ENCODE data around the gene CPTP. TPM values are rescaled to one million over a fixed set of nuclear protein-coding genes. Genes with fewer than 3 reads are reported as not detected.

The CPTP gene
- polyA plus RNA-seq, 1 experiment = 7.1 TPM

DNA sequence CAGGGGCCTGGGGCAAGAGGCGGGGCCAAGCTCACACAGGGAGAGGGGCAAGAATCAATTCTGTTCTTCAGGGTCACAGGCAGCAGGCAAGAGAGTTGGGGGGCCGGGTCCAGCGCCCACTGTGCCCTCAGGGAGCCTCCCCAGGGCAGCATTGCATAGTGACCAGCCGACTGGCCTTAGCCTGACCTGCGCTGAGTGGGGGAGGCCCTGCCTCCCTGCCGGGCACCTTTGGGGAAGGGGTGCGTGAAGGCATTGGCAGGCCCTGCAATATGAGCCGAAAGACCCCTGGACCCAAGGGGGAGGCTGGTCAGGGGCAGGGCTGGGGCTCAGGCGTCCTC, 32.2 kb upstream of the CPTP start:
- no peak overlapping the region for H3K27ac ChIP-seq (ENCODE audit: low read depth, low read length)
- H3K27me3 ChIP-seq (ENCODE audit: control insufficient read depth, insufficient read depth, low read length) = no peaks in the 10 kb centered on the region
- CTCF ChIA-PET = interaction anchor here (1.1 to 3.5 kb wide), 3 partner anchors 9 to 309 kb away, joined by 3 to 30 read pairs (median 3); no protein-coding TSS in a partner anchor
- H3K9me3 ChIP-seq (ENCODE audit: control insufficient read depth, insufficient read depth, low read length) = peaks cover 17% of the 10 kb centered on the region; the same call in 1 of the 2 replicates
- DNase-seq (ENCODE audit: low read depth, low spot score) = no peak
- H3K4me3 ChIP-seq (ENCODE audit: low read depth, low read length) = no peak overlapping the region
- POLR2A ChIA-PET = interaction anchor here (0.7 kb wide), 1 partner anchor 171 kb away, joined by 3 read pairs; no protein-coding TSS in a partner anchor
- TF ChIP-seq, protein P1, sequence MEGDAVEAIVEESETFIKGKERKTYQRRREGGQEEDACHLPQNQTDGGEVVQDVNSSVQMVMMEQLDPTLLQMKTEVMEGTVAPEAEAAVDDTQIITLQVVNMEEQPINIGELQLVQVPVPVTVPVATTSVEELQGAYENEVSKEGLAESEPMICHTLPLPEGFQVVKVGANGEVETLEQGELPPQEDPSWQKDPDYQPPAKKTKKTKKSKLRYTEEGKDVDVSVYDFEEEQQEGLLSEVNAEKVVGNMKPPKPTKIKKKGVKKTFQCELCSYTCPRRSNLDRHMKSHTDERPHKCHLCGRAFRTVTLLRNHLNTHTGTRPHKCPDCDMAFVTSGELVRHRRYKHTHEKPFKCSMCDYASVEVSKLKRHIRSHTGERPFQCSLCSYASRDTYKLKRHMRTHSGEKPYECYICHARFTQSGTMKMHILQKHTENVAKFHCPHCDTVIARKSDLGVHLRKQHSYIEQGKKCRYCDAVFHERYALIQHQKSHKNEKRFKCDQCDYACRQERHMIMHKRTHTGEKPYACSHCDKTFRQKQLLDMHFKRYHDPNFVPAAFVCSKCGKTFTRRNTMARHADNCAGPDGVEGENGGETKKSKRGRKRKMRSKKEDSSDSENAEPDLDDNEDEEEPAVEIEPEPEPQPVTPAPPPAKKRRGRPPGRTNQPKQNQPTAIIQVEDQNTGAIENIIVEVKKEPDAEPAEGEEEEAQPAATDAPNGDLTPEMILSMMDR (IDR thresholded peaks at IDR 0.05; ENCODE audit: low read depth, low read length) = no peak

DNA sequence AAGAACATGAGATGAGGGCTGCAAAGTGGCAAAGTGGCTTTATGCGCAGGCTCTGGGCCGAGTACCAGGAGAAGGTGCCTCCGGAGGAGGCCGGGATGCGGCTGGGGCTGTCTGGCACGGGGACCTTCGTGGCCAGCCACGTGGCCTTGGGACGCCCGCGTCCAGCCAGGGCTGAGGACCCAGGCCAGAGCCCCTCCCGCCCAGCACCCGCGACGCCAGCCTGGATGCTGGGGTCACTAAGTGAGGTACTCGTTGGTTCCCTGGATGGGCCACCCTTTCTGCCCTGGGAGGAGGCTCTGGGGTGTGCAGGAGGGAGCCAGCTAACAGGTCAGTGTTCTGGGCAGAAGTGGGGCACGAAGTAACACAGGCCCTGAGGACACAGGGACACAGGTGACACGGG, 31.8 kb upstream of the CPTP start:
- TF ChIP-seq, protein P1 (IDR thresholded peaks at IDR 0.05; ENCODE audit: low read depth, low read length) = no peak
- ChIA-PET CTCF (interaction anchor here (1.3 to 3.5 kb wide), 2 partner anchors 171 to 309 kb away, joined by 3 to 30 read pairs; no protein-coding TSS in a partner anchor), POLR2A (no interaction called here)
- Histone ChIP-seq H3K27me3 (ENCODE audit: control insufficient read depth, insufficient read depth, low read length) (no peaks in the 10 kb centered on the region), H3K27ac (ENCODE audit: low read depth, low read length) (no peak overlapping the region), H3K4me3 (ENCODE audit: low read depth, low read length) (no peak overlapping the region), H3K9me3 (ENCODE audit: control insufficient read depth, insufficient read depth, low read length) (peaks cover 13% of the 10 kb centered on the region; the same call in 1 of the 2 replicates)
- DNase-seq (ENCODE audit: low read depth, low spot score) = no peak

DNA sequence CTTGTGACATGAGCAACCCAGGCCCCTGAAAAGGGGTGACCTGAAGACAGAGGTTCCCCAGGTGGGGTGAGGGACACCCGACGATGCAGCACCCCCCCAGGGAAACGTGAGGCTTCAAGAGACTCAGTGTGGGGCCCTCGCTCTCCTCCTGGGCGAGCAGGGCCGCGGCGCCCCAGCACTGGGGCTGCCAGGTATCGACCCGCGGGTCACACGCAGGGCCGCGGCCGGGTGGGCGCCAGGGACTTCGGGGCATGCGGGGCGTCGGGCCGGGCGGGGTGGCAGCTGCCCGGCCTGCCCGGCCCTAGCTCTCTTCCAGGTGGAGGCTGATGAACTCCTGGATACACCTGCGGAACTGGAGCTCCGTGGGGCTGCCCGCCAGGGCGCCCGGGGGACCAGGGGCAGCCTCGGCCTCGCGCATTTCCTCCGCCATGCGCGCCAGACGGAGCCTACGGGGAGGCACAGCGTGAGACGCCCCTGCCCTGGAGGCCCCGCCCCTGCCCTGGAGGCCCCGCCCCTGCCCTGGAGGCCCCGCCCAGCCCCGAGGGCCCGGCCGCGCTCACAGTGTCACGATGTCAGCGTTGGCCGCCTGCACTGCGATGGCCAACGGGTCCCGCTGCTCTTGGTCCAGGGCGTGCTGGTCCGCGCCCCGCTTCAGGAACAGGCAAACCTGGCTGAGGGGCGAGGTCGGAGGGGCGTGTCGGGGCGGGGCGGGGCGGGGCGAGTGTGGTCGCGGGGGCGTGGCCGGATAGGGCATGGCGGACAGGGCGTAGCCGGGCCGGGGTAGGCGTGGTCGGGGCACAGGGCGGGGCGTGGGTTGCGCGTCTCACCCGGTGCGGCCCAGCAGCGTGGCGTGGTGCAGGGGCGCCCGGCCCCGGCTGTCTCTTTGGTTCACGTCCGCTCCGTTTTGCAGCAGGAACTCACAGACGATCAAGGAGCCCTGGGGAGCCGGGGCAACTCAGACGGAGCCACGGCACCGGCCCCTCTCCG, 31.0 kb upstream of the CPTP start:
- TF ChIP-seq, protein P1 (IDR thresholded peaks at IDR 0.05; ENCODE audit: low read depth, low read length) = no peak
- Histone ChIP-seq H3K27ac (ENCODE audit: low read depth, low read length) (no peak overlapping the region), H3K27me3 (ENCODE audit: control insufficient read depth, insufficient read depth, low read length) (no peaks in the 10 kb centered on the region), H3K9me3 (ENCODE audit: control insufficient read depth, insufficient read depth, low read length) (peaks cover 8% of the 10 kb centered on the region; the same call in 1 of the 2 replicates), H3K4me3 (ENCODE audit: low read depth, low read length) (no peak overlapping the region)
- no peak for DNase-seq (ENCODE audit: low read depth, low spot score)
- CTCF ChIA-PET = interaction anchor here (0.7 to 1.3 kb wide), 2 partner anchors 27 to 310 kb away, joined by 3 read pairs; no protein-coding TSS in a partner anchor
- POLR2A ChIA-PET = no interaction called here

DNA sequence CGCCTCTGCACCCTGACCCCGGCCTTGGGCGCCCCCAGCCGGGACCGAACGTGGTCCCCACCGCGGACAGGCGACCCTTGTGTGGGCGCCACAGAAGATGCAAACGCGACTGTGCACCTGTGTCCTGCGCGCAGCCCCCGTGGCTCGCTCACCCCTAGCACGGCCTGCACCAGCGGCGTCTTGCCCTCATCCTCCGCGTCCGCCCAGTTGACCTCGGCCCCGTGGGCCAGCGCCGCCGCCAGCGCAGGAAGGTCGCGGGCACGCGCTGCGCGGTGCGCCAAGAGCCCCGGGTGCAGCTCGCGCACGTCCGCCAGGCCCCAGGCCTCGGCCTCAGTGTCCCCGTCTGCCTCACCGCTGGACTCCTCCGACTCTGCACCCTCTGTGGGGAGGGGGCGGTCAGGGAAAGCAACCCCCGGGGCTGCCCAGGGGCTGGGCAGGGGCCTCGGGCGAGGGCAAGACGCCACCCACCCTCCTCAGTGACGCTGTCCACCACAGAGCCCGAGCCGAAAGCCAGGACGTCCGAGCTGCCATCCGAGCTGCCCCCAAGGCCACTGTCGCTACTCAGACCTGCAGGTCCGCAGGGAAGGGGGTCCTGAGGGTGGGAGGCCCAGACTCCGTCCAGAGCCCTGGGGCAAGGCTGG, 30.2 kb upstream of the CPTP start:
- H3K4me3 ChIP-seq (ENCODE audit: low read depth, low read length) = no peak overlapping the region
- CTCF ChIA-PET = no interaction called here

More for the DNA sequence above, 30.2 kb upstream of the CPTP start:
- DNase-seq (ENCODE audit: low read depth, low spot score) = no peak
- TF ChIP-seq, protein P1 (IDR thresholded peaks at IDR 0.05; ENCODE audit: low read depth, low read length) = no peak
- H3K27ac ChIP-seq (ENCODE audit: low read depth, low read length) = no peak overlapping the region
- peaks cover 7% of the 10 kb centered on the region; the same call in 1 of the 2 replicates for H3K9me3 ChIP-seq (ENCODE audit: control insufficient read depth, insufficient read depth, low read length)
- POLR2A ChIA-PET = interaction anchor here (0.9 kb wide), 1 partner anchor 11 kb away, joined by 3 read pairs; no protein-coding TSS in a partner anchor
- no peaks in the 10 kb centered on the region for H3K27me3 ChIP-seq (ENCODE audit: control insufficient read depth, insufficient read depth, low read length)

Measured in AG04450 (cell line).